Suprapubic skin (tissue), 3 donors: ENCODE results near the gene GRID1.

Experiments used
- EP300 ChIP-seq: sonication (generic); formaldehyde crosslinking; IDR thresholded peaks from one replicate; pipeline ENCODE4 v1.6.1; 2017; ENCODE audit warnings: antibody characterized with exemption
- TF ChIP-seq, protein P1 (sequence below), 2 donors: fragments of 200-600 bp in 1 of 2; fragments of 450-650 bp in 1 of 2; sonication (generic) in 1 of 2; IDR thresholded peaks; one replicate each; pipeline ENCODE4 v1.5.1; 2016 to 2019; ENCODE audit warnings: antibody characterized with exemption in 2 of 2, mild to moderate bottlenecking in 1 of 2, moderate library complexity in 1 of 2

- TF ChIP-seq, protein P1, sequence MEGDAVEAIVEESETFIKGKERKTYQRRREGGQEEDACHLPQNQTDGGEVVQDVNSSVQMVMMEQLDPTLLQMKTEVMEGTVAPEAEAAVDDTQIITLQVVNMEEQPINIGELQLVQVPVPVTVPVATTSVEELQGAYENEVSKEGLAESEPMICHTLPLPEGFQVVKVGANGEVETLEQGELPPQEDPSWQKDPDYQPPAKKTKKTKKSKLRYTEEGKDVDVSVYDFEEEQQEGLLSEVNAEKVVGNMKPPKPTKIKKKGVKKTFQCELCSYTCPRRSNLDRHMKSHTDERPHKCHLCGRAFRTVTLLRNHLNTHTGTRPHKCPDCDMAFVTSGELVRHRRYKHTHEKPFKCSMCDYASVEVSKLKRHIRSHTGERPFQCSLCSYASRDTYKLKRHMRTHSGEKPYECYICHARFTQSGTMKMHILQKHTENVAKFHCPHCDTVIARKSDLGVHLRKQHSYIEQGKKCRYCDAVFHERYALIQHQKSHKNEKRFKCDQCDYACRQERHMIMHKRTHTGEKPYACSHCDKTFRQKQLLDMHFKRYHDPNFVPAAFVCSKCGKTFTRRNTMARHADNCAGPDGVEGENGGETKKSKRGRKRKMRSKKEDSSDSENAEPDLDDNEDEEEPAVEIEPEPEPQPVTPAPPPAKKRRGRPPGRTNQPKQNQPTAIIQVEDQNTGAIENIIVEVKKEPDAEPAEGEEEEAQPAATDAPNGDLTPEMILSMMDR (IDR thresholded peaks at IDR 0.05): no peak
- no peak for TF ChIP-seq EP300
These were observed 35.8 kb upstream of the GRID1 start for GRCh38 chr10:86402283-86402941.
